GM21515 (cell line): ENCODE data around the gene POLR3E.
"Not testable (repeated sequence)": the region's sequence is repeated elsewhere in the genome, so short reads cannot be mapped to it uniquely, and the experiment has no call there.

Experiments
- ATAC-seq: cut with Tn5 transposase; IDR thresholded peaks from one replicate; pipeline ENCODE4 v1.9.1; 2021; ENCODE audit not compliant: unreplicated experiment

The POLR3E gene

DNA sequence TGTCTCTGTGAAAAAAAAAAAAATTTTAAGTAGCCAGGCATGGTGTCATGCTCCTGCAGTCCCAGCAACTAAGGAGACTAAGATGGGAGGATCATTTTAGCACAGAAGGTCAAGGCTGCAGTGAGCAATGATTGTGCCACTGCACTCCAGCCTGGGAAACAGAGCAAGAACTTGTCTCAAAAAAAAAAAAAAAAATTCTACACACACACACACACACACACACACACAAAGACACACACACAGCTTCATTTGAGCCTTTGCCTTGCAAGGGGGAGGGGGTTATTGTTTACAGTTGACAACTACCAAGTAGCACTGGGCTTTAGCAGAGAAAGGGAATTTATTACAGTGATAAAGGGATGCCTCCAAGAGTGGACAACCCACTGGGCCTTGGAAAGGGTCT lies 4.9 kb upstream of the POLR3E start:
- ATAC-seq = no peak

DNA sequence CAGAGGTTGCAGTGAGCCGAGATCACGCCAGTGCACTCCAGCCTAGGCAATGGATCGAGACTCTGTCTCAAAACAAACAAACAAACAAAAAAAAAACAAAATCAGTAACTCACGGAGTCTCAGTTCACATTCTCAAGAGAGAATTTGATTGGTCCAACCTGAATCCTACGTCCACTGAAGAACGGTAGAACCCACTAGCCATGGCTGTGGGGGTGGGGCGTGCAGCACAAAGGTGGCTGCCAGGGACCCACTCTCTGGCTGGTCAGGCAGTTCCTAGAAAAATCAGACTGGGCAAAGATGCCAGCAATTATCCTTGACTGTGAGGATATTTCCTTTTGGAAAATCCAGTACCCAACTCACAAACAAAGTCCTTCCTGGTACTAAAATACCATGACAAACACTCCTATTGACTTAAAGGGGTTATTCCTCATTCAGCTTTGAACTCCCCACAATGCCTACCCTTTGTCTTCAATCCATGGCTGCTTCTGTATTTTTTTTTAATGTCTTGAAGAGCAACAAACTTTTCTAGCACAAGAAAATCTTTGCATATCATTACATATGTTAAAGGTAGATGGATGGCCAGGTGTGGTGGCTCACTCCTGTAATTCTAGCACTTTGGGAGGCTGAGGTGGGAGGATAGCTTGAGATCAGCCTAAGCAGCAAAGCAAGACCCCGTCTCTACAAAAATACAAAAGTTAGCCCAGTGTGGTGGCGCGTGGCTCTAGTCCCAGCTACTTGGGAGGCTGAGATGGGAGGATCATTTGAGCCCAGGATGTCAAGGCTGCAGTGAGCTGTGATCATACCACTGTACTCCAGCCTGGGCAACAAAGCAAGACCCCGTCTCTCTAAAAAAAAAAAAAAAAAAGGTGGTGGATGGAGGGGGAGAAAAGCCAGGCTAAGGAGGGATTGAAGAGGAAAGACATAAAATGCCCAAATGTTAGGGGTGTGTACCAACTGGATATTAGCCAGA lies 3.8 kb upstream of the POLR3E start:
- no peak for ATAC-seq

DNA sequence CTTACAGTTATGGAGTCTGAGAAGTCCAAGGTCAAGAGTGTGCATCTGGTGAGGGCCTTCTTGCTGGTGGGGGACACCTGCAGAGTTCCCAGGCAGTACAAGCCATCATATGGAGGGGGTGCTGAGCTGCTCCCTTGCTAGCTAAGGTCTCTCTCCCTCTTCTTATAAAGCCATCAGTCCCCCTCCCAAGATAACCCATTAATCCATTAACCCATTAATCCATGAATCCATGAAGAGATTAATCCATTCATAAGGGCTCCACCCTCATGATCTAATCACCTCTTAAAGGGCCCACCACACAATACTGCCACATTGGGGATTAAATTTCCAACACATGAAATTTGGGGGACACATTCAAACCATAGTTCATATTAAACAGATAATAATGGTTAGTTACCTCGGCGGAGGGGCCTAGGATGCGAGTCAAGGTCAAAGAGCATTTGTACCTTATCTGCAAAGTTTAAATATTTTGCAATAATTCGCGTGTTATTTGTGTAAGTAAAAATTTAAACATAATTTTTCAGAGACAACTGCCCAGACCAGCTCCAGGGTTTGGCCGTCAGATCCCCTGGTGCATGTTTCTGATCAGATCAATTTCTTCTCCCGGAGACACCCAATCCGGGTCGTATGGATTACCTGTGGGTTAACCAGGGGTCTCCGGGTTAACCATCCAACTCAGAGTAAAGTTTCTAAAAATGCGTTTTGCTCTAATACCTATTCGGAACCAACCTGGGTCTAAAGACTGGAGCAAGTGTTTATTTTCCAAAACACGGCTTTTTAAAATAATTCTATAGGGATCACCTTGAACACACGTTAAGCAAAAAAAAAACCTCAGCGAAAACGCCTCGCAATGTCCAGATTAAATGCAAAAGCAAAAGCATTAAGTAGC lies 740 bp upstream of the POLR3E start:
- no peak for ATAC-seq

DNA sequence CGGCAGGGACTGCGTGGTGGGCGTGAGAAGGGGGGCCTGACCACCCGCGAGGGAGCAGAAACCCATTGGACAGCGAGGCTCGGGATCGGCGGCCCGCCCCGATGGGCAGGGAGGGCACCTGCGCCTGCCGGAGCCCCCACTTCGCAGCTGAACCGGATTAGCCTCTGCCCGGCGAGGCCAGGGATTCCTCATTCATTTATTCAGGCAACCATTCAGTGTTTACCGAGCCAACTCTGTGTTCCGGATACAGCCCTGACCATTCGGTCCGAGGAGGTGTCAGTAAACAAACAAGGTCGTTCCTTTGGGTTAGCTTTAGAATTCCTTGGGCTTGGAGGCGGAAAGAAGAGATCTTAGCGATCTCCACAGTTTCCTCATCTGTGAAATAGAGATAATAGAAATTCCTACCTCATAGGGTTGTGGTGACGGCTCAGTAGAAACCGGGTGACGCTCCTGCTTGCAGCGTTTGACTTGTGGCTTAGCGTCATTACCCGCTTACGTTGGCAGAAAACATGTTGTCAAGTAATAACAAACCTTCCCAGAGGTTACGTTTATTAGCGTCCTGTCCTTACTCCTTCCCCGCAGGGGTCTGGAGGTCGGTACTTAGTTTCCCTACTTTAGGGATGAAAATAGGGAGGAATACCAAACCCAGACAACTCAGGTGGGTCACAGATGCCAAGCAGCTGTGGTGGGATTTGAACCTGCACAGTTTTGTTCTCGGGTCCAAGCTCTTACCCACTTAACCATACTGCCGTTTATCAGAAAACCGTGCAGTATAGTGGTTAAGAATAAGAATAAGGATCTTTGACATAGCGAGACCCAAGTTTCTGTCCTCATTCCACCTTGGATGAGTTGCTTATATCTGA lies 893 bp downstream of the POLR3E start:
- ATAC-seq = no peak

DNA sequence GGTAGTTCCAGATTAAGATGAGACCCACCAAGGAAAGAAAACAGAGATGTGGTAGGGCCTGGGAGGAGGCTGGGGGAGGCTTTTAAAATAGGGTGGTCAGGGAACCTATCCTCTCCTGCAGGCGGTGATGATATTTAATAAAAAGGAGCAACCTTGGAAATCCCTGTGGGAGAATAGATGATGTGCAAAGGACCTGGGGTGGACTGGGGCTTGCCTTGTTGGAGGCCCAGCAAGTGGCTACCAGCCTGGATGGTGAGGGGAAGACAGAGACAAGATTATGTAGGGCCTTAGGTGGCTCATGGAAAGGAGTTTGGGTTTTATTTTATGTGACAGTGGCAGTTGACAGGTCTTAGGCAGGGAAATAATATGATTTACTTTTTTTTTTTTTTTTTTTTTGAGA lies 1.8 kb downstream of the POLR3E start:
- ATAC-seq = no peak

DNA sequence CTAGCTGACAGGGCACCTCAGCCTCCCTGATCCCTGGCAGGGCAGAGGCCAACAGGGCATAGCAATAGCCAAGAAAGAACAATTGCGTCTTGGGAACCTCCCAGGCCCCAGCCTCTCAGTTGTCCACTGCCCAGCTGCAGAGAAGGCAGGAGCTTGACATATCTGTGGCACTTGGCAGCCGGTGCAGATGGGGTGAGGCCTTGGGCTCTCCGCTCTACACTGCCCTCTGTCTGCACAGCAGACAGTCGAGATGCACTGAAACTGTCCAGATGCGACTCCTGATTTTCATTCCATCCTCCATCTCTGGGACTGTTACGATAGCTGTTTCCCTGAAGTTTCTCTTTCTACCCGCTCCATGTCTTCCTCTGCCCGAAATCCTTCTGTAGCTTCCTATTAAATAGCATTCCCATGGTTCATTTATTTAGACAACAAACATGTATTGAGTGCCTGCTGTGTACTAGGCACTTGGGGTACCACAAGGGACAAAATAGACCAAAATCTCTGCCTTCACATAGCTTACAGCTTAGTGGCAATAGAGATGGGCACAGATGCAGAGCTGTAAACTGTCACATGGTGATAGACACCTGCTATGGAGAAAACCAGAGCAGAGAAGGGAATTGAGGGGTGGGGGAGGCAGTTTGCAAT lies 3.3 kb downstream of the POLR3E start:
- no peak for ATAC-seq

DNA sequence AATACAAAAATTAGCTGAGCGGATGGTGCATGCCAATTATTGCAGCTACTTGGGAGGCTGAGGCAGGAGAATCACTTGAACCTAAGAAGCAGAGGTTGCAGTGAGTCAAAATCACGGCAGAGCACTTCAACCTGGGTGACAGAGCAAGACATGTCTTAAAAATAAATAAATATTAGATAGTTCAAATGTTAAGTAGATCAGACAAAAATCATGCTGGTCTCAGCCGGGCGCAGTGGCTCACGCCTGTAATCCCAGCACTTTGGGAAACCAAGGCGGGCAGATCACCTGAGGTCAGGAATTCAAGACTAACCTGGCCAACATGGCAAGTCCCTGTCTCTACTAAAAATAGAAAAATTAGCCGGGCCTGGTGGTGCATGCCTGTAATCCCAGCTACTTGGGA lies 4.2 kb downstream of the POLR3E start:
- not testable (repeated sequence) for ATAC-seq

DNA sequence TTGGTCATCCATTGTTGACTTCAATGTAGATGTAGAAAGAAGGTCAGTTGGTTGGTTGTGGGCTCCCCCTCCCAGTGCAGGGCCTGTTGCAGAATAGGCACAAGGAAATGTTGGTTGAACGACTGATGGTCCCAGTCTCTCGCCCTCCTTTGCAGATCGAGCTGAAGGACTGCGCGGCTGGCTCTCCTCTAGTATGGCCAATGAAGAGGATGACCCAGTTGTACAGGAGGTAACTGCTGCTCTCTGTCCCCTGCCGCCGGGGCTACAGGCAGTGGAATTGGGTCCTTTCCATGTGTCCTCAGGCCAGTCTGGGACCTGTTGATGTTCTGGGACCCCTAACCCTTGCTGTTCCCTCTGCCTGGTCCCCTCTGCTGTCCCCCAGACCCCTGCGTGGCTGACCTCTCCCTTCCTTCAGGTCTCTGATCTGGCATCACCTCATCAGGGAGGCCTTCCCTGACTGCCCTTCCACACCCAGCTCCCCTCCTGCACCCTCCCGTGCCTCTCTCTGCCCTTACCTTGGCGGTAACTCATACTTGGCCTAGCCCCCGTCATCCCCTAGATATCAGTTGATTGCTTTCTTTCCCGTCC lies 5.7 kb downstream of the POLR3E start:
- no peak for ATAC-seq

DNA sequence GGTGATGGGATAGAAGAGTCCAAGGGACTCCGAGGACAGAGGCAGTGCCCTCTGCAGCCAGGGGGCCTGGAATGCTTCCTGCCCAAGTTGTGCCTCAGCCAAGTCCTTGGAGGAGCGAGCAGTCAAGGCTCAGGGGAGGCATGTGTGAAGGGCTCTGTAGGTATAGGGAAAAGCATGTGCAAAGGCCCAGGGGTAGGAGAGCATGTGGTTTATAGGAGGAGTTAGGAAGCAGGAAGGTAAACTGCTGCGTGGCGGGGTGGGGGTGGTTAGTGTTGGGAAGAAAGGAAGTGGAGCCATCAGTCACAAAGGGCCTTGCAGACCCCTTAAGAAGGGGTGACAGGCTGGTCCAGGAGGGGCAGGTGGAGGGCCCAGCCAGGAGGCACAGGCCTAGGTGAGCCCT lies 7.2 kb downstream of the POLR3E start:
- ATAC-seq = no peak

DNA sequence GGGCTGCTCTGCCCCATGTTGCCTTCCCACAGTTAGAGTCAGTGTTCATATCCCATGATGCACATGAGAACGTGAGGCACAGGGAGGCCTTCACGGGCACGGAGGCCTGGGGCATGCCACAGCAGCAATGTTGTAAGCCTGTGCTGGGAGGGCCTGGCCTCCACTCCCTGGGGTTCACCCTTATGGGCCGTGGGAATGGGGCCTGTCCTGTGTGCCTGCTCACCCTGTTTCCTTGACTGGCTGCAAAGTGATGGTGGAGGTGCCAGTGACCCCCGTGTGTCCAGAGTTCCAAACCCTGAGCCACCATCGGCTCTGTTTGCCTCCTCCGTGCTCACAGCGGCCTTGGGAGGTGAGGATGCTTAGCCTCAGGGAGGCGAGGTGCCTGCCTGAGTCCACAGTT lies 9.6 kb downstream of the POLR3E start:
- no peak for ATAC-seq

DNA sequence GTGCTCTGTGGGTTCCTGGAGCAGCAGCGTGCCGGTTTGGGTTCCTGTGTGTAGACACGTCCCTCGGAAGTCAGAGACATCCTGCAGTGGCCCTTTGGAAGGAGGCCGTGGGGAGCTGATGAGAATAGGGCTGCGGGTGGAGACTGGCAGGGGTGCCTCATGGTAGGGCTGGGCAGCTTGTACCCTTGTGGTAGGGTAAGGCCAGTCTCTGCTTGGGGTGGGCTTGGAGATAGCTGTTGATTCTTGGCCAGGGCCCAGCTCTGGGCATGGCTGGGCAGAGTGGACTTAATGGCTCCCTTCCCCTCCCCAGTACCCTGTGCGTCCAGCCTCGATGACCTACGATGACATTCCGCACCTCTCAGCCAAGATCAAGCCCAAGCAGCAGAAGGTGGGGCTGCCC lies 10.6 kb downstream of the POLR3E start:
- ATAC-seq = no peak

DNA sequence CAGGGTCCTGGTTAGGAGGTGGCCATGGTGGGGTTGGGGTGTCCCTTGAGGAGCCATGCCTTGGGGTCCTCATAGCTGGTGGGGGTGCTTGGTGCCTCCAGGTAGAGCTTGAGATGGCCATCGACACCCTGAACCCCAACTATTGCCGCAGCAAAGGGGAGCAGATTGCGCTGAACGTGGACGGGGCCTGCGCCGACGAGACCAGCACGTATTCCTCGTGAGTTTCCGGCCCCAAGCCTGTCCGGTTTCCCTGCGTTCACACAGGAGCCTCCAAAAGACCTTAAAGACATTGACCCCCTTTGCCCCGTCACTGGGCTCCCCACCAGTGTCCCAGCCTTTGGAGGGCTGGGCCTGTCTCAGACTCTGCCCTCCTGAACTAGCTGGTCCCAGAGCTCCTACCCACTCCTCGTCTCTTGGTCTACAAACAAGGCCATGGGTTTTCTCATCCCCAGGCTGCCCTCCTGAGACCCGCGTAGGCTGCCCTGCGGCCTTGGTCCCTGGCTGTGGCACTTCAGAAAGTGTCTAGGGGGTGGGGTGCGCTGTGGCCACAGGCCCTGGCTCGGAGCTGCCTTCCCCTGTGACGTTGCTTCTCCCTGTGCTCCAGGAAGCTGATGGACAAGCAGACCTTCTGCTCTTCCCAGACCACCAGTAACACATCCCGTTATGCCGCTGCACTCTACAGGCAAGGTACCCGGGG lies 11.8 kb downstream of the POLR3E start:
- no peak for ATAC-seq

DNA sequence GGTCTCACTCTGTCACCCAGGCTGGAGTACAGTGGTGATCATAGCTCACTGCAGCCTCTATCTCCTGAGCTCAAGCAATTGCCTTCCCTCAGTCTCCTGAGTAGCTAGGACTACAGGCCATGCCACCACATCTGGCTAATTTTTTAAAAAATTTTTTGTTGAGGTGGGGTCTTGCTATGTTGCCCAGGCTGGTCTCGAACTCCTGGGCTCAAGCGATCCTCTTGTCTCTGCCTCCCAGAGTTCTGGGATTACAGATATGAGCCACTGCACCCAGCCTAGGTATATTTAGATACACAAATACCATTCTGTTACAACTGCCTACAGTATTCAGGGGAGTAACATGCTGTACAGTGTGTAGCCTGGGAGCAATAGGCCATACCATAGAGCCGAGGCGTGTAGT lies 14.3 kb downstream of the POLR3E start:
- ATAC-seq = no peak

DNA sequence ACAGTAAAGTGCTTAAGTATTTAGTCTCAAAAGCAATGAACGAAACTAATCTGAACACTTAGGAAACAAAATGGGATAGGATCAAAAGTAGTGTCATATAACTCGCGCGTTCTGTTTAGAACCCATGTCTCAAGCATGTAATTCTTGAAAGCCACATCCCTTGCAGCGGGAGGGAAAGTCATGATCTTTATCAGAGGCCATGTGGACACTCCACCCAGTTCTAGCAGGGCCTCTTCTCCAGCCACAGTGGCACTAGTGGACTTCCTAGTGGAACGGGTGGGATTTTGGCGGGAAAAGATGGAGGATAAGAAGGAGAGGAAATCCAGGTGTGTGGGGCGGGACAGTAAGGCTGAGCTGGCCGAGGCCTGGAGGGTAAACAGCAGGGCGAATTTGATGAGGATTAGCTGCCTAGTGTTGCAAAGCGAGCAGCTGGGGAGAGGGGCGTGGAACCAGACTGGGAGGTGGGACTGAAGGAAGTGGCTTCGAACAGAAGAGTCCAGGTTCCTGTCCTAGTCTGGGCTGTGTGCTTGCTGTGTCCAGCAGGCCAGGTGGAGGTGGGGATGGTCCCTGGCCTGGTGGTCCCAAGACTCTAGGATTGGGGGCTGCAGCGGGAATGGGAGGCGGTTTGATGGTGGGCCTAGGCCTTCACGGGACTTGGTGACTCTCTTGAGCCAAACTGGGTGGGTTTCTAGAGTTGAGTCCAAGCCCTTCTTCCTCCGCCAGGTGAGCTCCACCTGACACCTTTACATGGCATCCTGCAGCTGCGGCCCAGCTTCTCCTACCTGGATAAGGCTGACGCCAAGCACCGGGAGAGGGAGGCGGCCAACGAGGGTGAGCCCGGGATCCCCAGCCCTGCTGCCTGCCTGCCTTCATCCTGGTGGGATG lies 15.9 kb downstream of the POLR3E start:
- no peak for ATAC-seq

DNA sequence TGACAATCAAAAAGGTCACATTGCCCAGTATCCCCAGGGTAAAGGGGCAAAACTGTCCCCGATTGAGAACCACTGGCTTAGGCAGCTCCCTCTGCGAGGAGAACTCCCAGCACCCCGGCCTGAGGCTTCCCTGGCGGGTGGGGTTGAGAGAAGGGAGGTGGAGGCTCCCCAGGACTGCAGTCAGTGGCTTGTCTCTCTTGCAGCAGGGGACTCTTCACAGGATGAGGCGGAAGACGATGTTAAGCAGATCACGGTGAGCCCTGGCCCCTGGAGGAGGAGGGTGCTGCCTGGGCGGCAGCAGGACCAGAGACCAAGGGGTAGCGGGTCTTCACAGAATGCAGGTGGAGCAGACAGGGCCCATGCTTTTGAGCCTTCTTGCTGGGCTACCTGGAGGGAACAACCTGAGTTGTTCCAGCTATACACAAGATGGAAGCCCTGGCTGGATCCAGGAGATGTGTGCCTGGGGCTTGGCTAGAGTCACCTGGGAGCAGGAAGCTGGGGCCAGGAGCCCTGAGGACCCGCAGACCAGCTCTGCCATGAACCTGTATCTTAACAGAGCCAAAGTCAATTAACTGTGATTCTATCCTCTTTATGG lies 16.8 kb downstream of the POLR3E start:
- ATAC-seq = no peak

DNA sequence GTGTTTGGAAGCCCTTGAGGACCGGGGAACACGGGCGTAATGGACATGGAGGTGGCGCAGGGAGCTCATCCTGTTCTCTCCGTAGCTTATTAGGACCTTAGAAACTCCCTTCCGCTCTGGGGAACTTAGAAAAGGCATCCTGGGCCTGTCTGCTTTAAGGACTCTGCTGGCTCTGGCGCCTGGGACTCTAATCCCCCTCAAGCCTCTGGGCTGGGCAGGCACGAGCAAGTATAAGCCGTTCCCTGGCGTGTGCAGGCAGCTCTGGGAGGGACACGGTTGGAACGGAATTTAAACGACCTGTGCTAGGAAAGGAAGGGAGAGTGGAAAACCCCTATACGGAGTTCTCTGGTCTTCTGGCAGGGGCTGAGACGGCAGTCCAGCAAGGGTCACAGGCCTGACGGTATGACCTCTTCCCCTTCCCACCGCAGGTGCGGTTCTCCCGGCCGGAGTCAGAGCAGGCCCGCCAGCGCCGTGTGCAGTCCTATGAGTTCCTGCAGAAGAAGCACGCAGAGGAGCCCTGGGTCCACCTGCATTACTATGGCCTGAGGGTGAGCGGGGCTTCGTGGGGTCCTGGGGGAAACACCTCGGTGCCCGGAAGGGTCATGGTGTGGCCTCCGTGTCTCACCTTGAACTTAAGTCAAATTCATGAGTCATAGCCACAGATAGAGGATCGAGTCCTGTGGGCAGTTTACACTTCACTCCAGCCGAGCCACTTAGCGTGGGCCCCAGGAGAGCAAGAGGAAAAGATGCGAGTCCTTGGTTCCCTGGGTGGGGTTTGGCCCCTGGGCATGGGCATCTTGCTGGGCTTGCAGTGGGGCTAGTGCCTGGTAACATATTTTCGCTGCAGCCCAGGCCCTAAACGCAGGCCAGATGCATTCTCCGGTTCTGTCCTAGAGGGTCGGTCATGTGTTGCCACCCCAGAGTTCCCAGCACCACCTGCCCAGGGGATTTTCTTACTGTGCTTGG lies 17.7 kb downstream of the POLR3E start:
- ATAC-seq = no peak

DNA sequence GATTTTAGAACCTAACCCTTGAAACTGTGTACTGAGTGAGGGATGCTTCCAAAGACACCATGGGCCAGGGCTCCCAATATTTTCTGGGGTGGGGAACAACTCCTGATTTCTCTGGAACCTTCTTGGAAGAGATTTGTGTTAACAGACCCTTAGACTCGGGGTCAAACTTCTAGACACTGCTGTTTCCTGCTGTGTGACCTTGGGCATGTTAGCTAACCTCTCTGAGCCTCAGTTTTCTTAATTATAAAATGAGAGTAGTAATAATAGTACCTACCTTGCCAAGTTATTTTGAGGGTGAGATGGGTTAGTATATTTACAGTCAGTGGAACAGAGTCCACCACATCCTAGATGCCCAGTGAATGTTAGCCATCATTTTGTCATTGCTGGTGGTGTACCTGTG lies 18.8 kb downstream of the POLR3E start:
- ATAC-seq = no peak
